ENCODE results near the gene H2BK1.

DNA sequence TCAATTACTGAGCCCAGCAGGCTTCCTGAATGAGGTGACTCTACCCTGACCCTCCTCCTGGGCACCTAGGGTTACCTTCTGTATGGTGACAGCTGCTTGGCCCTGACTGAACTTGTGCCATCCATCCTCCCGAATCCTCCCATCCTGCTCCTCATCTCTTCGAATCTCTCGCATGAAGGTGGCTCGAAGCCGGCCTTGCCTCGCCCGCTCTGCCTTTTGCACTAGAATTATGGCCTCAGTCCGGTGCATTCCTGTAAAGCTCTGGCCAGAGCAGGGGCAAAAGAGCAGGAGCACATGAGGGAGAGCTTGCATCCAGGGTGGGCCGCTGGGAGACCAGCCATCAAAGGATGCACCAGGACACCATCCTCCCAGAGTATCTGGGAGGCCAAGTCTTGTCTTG is 7.5 kb downstream of the H2BK1 start:
- no peak for TF ChIP-seq YY1 (IDR thresholded peaks at IDR 0.05; ENCODE audit: low read depth)
- TF ChIP-seq ZBTB7A (IDR thresholded peaks at IDR 0.05; ENCODE audit: low read depth): no peak
- no peak for TF ChIP-seq CREB1 (IDR thresholded peaks at IDR 0.05; ENCODE audit: low read depth)
- TF ChIP-seq, protein P1, sequence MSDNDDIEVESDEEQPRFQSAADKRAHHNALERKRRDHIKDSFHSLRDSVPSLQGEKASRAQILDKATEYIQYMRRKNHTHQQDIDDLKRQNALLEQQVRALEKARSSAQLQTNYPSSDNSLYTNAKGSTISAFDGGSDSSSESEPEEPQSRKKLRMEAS (IDR thresholded peaks at IDR 0.05): no peak
- TF ChIP-seq FOXM1 (IDR thresholded peaks at IDR 0.05; ENCODE audit: borderline replicate concordance, low read depth): no peak
- TF ChIP-seq EP300 (IDR thresholded peaks at IDR 0.05; ENCODE audit: borderline replicate concordance): no peak
- no peak for TF ChIP-seq TEAD4 (IDR thresholded peaks at IDR 0.05)
- TF ChIP-seq TAF1 (IDR thresholded peaks at IDR 0.05; ENCODE audit: low read depth): no peak
- no peak for TF ChIP-seq RAD21 (IDR thresholded peaks at IDR 0.05; ENCODE audit: low read depth)

All from Ishikawa (cell line).